Measurements from ENCODE around the gene HOXD11. TPM values are rescaled to one million over a fixed set of nuclear protein-coding genes. Genes with fewer than 3 reads are reported as not detected.

HOXD11 gene
- total and polyA plus RNA-seq, 2 experiments from 2014 or later = not detected

- no peak for DNase-seq (ENCODE audit: low read depth in 1 of 2, low spot score in 1 of 2)
- Histone ChIP-seq H3K4me1 (ENCODE audit: low read depth) (no peaks in the 10 kb centered on the region), H3K4me3 (peak overlapping the region; percentile 35), H3K27me3 (peaks cover 100% of the 10 kb centered on the region), H3K9me3 (ENCODE audit: low read depth) (no peaks in the 10 kb centered on the region), H3K36me3 (no peaks in the 10 kb centered on the region), H3K27ac (no peak overlapping the region)
- no peak for TF ChIP-seq CTCF (IDR thresholded peaks at IDR 0.05; ENCODE audit: low read depth, low read length)
Measured at GRCh38 chr2:176130957-176131847, 24.1 kb downstream of the HOXD11 start.

GRCh38 chr2:176131848-176132158, 24.7 kb downstream of the HOXD11 start:
- Histone ChIP-seq H3K27me3 (peaks cover 100% of the 10 kb centered on the region), H3K4me3 (no peak overlapping the region), H3K9me3 (ENCODE audit: low read depth) (no peaks in the 10 kb centered on the region), H3K27ac (no peak overlapping the region), H3K36me3 (no peaks in the 10 kb centered on the region), H3K4me1 (ENCODE audit: low read depth) (no peaks in the 10 kb centered on the region)
- TF ChIP-seq CTCF (IDR thresholded peaks at IDR 0.05; ENCODE audit: low read depth, low read length) = no peak
- DNase-seq (ENCODE audit: low read depth in 1 of 2, low spot score in 1 of 2) = no peak

GRCh38 chr2:176132205-176133171, 25.4 kb downstream of the HOXD11 start:
- Histone ChIP-seq H3K27me3 (peaks cover 100% of the 10 kb centered on the region), H3K4me1 (ENCODE audit: low read depth) (no peaks in the 10 kb centered on the region), H3K27ac (no peak overlapping the region), H3K4me3 (no peak overlapping the region), H3K9me3 (ENCODE audit: low read depth) (no peaks in the 10 kb centered on the region), H3K36me3 (no peaks in the 10 kb centered on the region)
- TF ChIP-seq CTCF (IDR thresholded peaks at IDR 0.05; ENCODE audit: low read depth, low read length) = no peak
- no peak for DNase-seq (ENCODE audit: low read depth in 1 of 2, low spot score in 1 of 2)

- H3K27me3 ChIP-seq = peaks cover 100% of the 10 kb centered on the region
- H3K9me3 ChIP-seq (ENCODE audit: low read depth) = no peaks in the 10 kb centered on the region
- no peak for TF ChIP-seq CTCF (IDR thresholded peaks at IDR 0.05; ENCODE audit: low read depth, low read length)
- no peak for DNase-seq (ENCODE audit: low read depth in 1 of 2, low spot score in 1 of 2)
- no peak overlapping the region for H3K4me3 ChIP-seq
- H3K4me1 ChIP-seq (ENCODE audit: low read depth) = no peaks in the 10 kb centered on the region
- no peaks in the 10 kb centered on the region for H3K36me3 ChIP-seq
- H3K27ac ChIP-seq = no peak overlapping the region
Measured at GRCh38 chr2:176133389-176133788, 26.3 kb downstream of the HOXD11 start.

GRCh38 chr2:176134035-176134434, 27.0 kb downstream of the HOXD11 start:
- TF ChIP-seq CTCF (IDR thresholded peaks at IDR 0.05; ENCODE audit: low read depth, low read length) = no peak
- Histone ChIP-seq H3K27me3 (peaks cover 100% of the 10 kb centered on the region), H3K27ac (no peak overlapping the region), H3K4me1 (ENCODE audit: low read depth) (no peaks in the 10 kb centered on the region), H3K4me3 (no peak overlapping the region), H3K36me3 (no peaks in the 10 kb centered on the region), H3K9me3 (ENCODE audit: low read depth) (no peaks in the 10 kb centered on the region)
- no peak for DNase-seq (ENCODE audit: low read depth in 1 of 2, low spot score in 1 of 2)

Measured in cardiac muscle cell (in vitro differentiated cells and primary cell).